Neuronal stem cell (in vitro differentiated cells): Measurements from ENCODE around the gene PLEKHA5.

ENCODE experiments used
- DNase-seq: peaks from one replicate; pipeline ENCODE4 v3.0.0-alpha.2; 2013; ENCODE audit warnings: low spot score
- H2AFZ ChIP-seq: one replicate; pipeline ENCODE4 v1.6.1; 2013; ENCODE audit warnings: mild to moderate bottlenecking, low read length, inconsistent platforms
- H2AK5ac ChIP-seq: 2 replicates; pipeline ENCODE4 v1.6.1; 2013; ENCODE audit warnings: low read depth, mild to moderate bottlenecking, inconsistent platforms, low read length, moderate library complexity, mixed read lengths
- H2BK120ac ChIP-seq: 2 replicates; pipeline ENCODE4 v1.6.1; 2013; ENCODE audit warnings: low read depth, mild to moderate bottlenecking, inconsistent platforms, low read length, moderate library complexity, mixed read lengths
- H2BK12ac ChIP-seq: one replicate; pipeline ENCODE4 v1.6.1; 2013; ENCODE audit warnings: low read length, inconsistent platforms
- H2BK15ac ChIP-seq: 2 replicates; pipeline ENCODE4 v1.6.1; 2013; ENCODE audit warnings: mild to moderate bottlenecking, low read length, inconsistent platforms, mixed read lengths
- H2BK5ac ChIP-seq: one replicate; pipeline ENCODE4 v1.6.1; 2013; ENCODE audit warnings: inconsistent platforms, mild to moderate bottlenecking, low read length, moderate library complexity
- H3K14ac ChIP-seq: one replicate; pipeline ENCODE4 v1.6.1; 2013; ENCODE audit warnings: low read length, inconsistent platforms
- H3K18ac ChIP-seq: 2 replicates; pipeline ENCODE4 v1.6.1; 2013; ENCODE audit warnings: low read length, inconsistent platforms
- H3K23ac ChIP-seq: 2 replicates; pipeline ENCODE4 v1.6.1; 2013; ENCODE audit warnings: low read depth, mild to moderate bottlenecking, mixed read lengths, low read length, inconsistent platforms; ENCODE audit not compliant: poor library complexity
- H3K27ac ChIP-seq: replicated peaks from 3 replicates; pipeline ENCODE4 v1.5.1; 2013; ENCODE audit warnings: low read length, inconsistent platforms
- H3K27me3 ChIP-seq, 3 experiments: 2 replicates each; pipeline ENCODE4 v1.6.1; 2013; ENCODE audit warnings: low read length in 3 of 3, mild to moderate bottlenecking in 2 of 3, inconsistent platforms in 1 of 3, low read depth in 1 of 3, mixed read lengths in 1 of 3, moderate library complexity in 1 of 3; ENCODE audit not compliant: control insufficient read depth in 3 of 3, insufficient read depth in 3 of 3
- H3K36me3 ChIP-seq, 2 donors: replicated peaks in 1 of 2; 2 replicates each; pipeline ENCODE4 v1.6.1; 2013; ENCODE audit warnings: low read length in 2 of 2; ENCODE audit not compliant: control insufficient read depth in 2 of 2, insufficient read depth in 2 of 2
- H3K4ac ChIP-seq: 2 replicates; pipeline ENCODE4 v1.6.1; 2013; ENCODE audit warnings: inconsistent platforms, mild to moderate bottlenecking, low read length, moderate library complexity
- H3K4me1 ChIP-seq, 2 donors: 1 replicate in 1 of 2; 2 replicates in 1 of 2; pipeline ENCODE4 v1.6.1; 2013; ENCODE audit warnings: low read length in 2 of 2, low read depth in 1 of 2; ENCODE audit not compliant: control insufficient read depth in 2 of 2, insufficient read depth in 1 of 2
- H3K4me2 ChIP-seq: one replicate; pipeline ENCODE4 v1.6.1; 2013; ENCODE audit warnings: mild to moderate bottlenecking, low read length, inconsistent platforms; ENCODE audit not compliant: insufficient read depth, poor library complexity, severe bottlenecking
- H3K4me3 ChIP-seq, 2 donors: 2 replicates each; pipeline ENCODE4 v1.5.1; 2013; ENCODE audit warnings: low read length in 2 of 2, mild to moderate bottlenecking in 2 of 2, inconsistent platforms in 1 of 2, moderate library complexity in 1 of 2
- H3K79me1 ChIP-seq: one replicate; pipeline ENCODE4 v1.6.1; 2013; ENCODE audit warnings: low read depth, mild to moderate bottlenecking, inconsistent platforms, low read length, moderate library complexity
- H3K9ac ChIP-seq: one replicate; pipeline ENCODE4 v1.6.1; 2013; ENCODE audit warnings: mild to moderate bottlenecking, low read depth, low read length, inconsistent platforms; ENCODE audit not compliant: poor library complexity
- H3K9me3 ChIP-seq, 2 donors: replicated peaks in 1 of 2; 2 replicates each; pipeline versions ENCODE3 to v1.6.1; 2013; ENCODE audit warnings: low read length in 2 of 2, mild to moderate bottlenecking in 2 of 2, inconsistent platforms in 1 of 2, low read depth in 1 of 2, mixed read lengths in 1 of 2, moderate library complexity in 1 of 2; ENCODE audit not compliant: control insufficient read depth in 2 of 2, insufficient read depth in 1 of 2
- H4K8ac ChIP-seq: one replicate; pipeline ENCODE4 v1.6.1; 2013; ENCODE audit warnings: low read depth, mild to moderate bottlenecking, inconsistent platforms, low read length, moderate library complexity
- H4K91ac ChIP-seq: one replicate; pipeline ENCODE4 v1.6.1; 2013; ENCODE audit warnings: low read length, low read depth, mild to moderate bottlenecking, inconsistent platforms; ENCODE audit not compliant: poor library complexity
- WGBS, 2 donors: extraction: QIAGEN DNeasy Blood & Tissue Kit; methylation state at CpG; one replicate each; pipeline ENCODE4 v1.1.7; 2013; ENCODE audit warnings: missing lambda C conversion rate in 2 of 2, mixed read lengths in 1 of 2; ENCODE audit not compliant: insufficient read length in 2 of 2, insufficient replicate concordance in 1 of 2; ENCODE audit errors: extremely low coverage in 2 of 2; 5-methylcytosine and 5-hydroxymethylcytosine counted together

The PLEKHA5 gene

GRCh38 chr12:19322376-19322775, 192.8 kb downstream of the PLEKHA5 start:
- Histone ChIP-seq H3K79me1 (no peaks in the 10 kb centered on the region), H4K91ac (no peak overlapping the region), H2BK120ac (no peak overlapping the region), H3K23ac (no peak overlapping the region), H3K4me1 (no peaks in the 10 kb centered on the region), H3K36me3 (peaks cover 0 to 61% of the 10 kb centered on the region in 2 donors), H3K4ac (no peak overlapping the region), H3K9me3 (peaks cover 0 to 12% of the 10 kb centered on the region in 2 donors), H3K4me2 (no peak overlapping the region), H2BK5ac (no peak overlapping the region), H3K14ac (no peak overlapping the region), H4K8ac (no peak overlapping the region), H2AFZ (no peak overlapping the region), H2BK12ac (no peak overlapping the region), H2AK5ac (no peak overlapping the region), H2BK15ac (no peak overlapping the region), H3K4me3 (no peak overlapping the region), H3K27ac (no peak overlapping the region), H3K18ac (no peak overlapping the region), H3K27me3 (no peaks in the 10 kb centered on the region), H3K9ac (no peak overlapping the region)
- DNase-seq = no peak
- WGBS, 2 donors = no CpG with 5 or more reads among the region's 5 CpGs

DNA sequence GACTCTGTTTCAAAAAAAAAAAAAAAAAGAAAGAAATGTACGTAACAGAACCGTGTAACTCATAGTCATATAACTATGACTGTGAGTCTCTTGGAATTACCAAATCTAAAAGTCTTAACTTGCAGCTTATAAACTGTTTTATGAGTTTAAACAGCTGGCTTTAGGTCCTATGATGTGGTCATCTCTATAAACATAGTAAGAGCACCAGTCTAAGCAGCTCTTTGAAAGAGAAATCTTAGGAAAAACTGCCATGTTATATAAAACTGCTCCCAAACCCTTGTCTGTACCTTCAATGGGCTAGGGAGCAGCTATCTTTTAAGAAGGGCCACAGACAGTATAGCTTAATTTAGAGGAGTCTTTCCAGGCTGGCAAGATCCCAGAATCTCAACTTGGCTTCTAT, 194.3 kb downstream of the PLEKHA5 start:
- no peak overlapping the region for H2BK12ac ChIP-seq
- H4K91ac ChIP-seq = no peak overlapping the region
- DNase-seq = no peak
- H3K4me2 ChIP-seq = no peak overlapping the region
- no peak overlapping the region for H3K18ac ChIP-seq
- H2BK120ac ChIP-seq = no peak overlapping the region
- H3K4me3 ChIP-seq = no peak overlapping the region
- H4K8ac ChIP-seq = no peak overlapping the region
- no CpG with 5 or more reads among the region's 2 CpGs for WGBS, 2 donors
- H2BK15ac ChIP-seq = no peak overlapping the region
- no peaks in the 10 kb centered on the region for H3K79me1 ChIP-seq
- peaks cover 0 to 12% of the 10 kb centered on the region in 2 donors for H3K9me3 ChIP-seq
- no peak overlapping the region for H3K14ac ChIP-seq
- no peak overlapping the region for H2BK5ac ChIP-seq
- no peak overlapping the region for H3K4ac ChIP-seq
- no peaks in the 10 kb centered on the region for H3K27me3 ChIP-seq
- no peaks in the 10 kb centered on the region for H3K4me1 ChIP-seq
- no peak overlapping the region for H3K23ac ChIP-seq
- no peak overlapping the region for H3K27ac ChIP-seq
- H2AFZ ChIP-seq = no peak overlapping the region
- H2AK5ac ChIP-seq = no peak overlapping the region
- no peak overlapping the region for H3K9ac ChIP-seq
- H3K36me3 ChIP-seq = peaks cover 0 to 62% of the 10 kb centered on the region in 2 donors

DNA sequence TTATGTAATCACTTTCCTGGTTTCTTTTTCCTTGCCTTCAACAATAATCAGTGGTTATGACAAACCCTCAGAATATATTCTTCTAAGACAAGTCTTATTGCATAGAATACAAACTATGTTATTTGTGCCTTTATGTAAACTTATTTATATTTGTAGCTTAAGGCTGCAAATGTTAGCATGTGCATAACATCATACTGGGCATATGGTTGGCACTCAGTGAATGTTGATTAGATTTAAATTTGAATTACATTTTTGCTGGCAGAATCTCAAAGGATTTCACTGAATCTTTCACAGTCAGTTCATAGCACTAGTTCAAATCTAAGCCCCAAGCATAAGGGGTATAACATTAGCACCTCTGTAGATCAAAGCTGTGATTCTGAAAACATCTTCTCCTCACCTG, 196.6 kb downstream of the PLEKHA5 start:
- Histone ChIP-seq H3K9me3 (peaks cover 0 to 17% of the 10 kb centered on the region in 2 donors), H3K23ac (no peak overlapping the region), H2AFZ (no peak overlapping the region), H2BK120ac (no peak overlapping the region), H2BK5ac (no peak overlapping the region), H3K14ac (no peak overlapping the region), H4K91ac (no peak overlapping the region), H2BK15ac (no peak overlapping the region), H3K4me3 (no peak overlapping the region), H4K8ac (no peak overlapping the region), H2BK12ac (no peak overlapping the region), H3K27me3 (no peaks in the 10 kb centered on the region), H3K18ac (no peak overlapping the region), H3K4me1 (no peaks in the 10 kb centered on the region), H3K9ac (no peak overlapping the region), H3K4me2 (no peak overlapping the region), H3K79me1 (no peaks in the 10 kb centered on the region), H3K36me3 (peaks cover 0 to 59% of the 10 kb centered on the region in 2 donors), H3K27ac (no peak overlapping the region), H2AK5ac (no peak overlapping the region), H3K4ac (no peak overlapping the region)
- no peak for DNase-seq

DNA sequence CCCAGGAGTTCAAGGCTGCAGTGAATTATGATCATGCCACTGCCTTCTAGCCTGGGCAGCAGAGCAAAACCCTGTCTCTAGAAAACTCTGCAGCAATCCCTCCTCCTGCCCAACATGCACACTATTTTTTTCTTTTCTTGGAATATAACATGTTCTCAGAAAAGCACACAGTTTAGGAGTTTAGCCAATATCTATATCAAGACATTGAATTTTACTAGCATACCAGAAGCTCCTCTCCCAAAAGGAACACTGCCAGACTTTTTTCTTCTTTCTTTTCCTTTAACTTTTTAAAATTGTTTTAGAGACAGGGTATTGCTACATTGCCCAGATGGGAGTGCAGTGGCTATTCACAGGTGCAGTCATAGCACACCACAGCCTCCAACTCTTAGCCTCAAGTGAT, 202.7 kb downstream of the PLEKHA5 start:
- Histone ChIP-seq H3K18ac (no peak overlapping the region), H3K27ac (no peak overlapping the region), H3K36me3 (peaks cover 9 to 50% of the 10 kb centered on the region in 2 donors), H4K8ac (no peak overlapping the region), H3K4ac (no peak overlapping the region), H3K4me1 (no peaks in the 10 kb centered on the region), H2BK5ac (no peak overlapping the region), H3K4me3 (no peak overlapping the region), H4K91ac (no peak overlapping the region), H2AFZ (no peak overlapping the region), H3K14ac (no peak overlapping the region), H3K9ac (no peak overlapping the region), H3K9me3 (peaks cover 0 to 7% of the 10 kb centered on the region in 2 donors), H2BK120ac (no peak overlapping the region), H2BK15ac (no peak overlapping the region), H3K4me2 (no peak overlapping the region), H2AK5ac (no peak overlapping the region), H3K23ac (no peak overlapping the region), H3K27me3 (no peaks in the 10 kb centered on the region), H3K79me1 (peaks cover 2% of the 10 kb centered on the region), H2BK12ac (no peak overlapping the region)
- no peak for DNase-seq
